Body of pancreas (tissue), 4 donors: ENCODE results near the gene SLC51B. TPM values are rescaled to one million over a fixed set of nuclear protein-coding genes. Genes with fewer than 3 reads are reported as not detected.
"Not testable (repeated sequence)": the region's sequence is repeated elsewhere in the genome, so short reads cannot be mapped to it uniquely, and the experiment has no call there.

Experiments used
- ATAC-seq: fragments of 150-250 bp; one replicate; pipeline ENCODE4 v1.9.1; 2016
- DNase-seq, 4 donors: peaks; one replicate each; pipeline ENCODE4 v3.0.0-alpha.2; 2019
- H3K27ac ChIP-seq, 4 donors: fragments of 200-600 bp; sonication (generic); 1 replicate in 3 of 4; 2 replicates in 1 of 4; pipeline versions ENCODE4 v1.5.1 to v1.6.1; 2016 to 2019; ENCODE audit warnings: mild to moderate bottlenecking in 1 of 4, mixed read lengths in 1 of 4, moderate library complexity in 1 of 4
- H3K27me3 ChIP-seq, 2 donors: fragments of 200-600 bp; sonication (generic); one replicate each; pipeline ENCODE4 v1.6.0; 2016; ENCODE audit warnings: mild to moderate bottlenecking in 1 of 2
- H3K36me3 ChIP-seq, 2 donors: fragments of 200-600 bp; sonication (generic); replicated peaks in 1 of 2; 2 replicates each; pipeline ENCODE4 v1.5.1; 2016; ENCODE audit warnings: low read depth in 2 of 2; ENCODE audit not compliant: insufficient read depth in 1 of 2
- H3K4me1 ChIP-seq: fragments of 200-600 bp; sonication (generic); one replicate; pipeline ENCODE4 v1.6.0; 2016
- H3K4me3 ChIP-seq, 2 donors: fragments of 200-600 bp; sonication (generic); 1 replicate in 1 of 2; 2 replicates in 1 of 2; pipeline ENCODE4 v1.5.1; 2016 to 2019
- H3K9me3 ChIP-seq, 3 donors: fragments of 200-600 bp; sonication (generic); 1 replicate in 2 of 3; 2 replicates in 1 of 3; pipeline ENCODE4 v1.5.1; 2016
- CTCF ChIP-seq, 7 experiments: fragments of 450-650 bp in 4 of 7; fragments of 200-600 bp in 3 of 7; sonication (generic) in 3 of 7; IDR thresholded peaks; one replicate each; pipeline ENCODE4 v1.5.1; 2016 to 2019; ENCODE audit warnings: antibody characterized with exemption in 7 of 7
- POLR2A ChIP-seq, 3 donors: fragments of 450-650 bp; IDR thresholded peaks; one replicate each; pipeline ENCODE4 v1.6.1; 2016; ENCODE audit warnings: antibody characterized with exemption in 3 of 3, mild to moderate bottlenecking in 2 of 3
- WGBS, 2 donors: methylation state at CpG; one replicate each; pipeline ENCODE4 v1.1.5; 2017; 5-methylcytosine and 5-hydroxymethylcytosine counted together
- intact Hi-C: fragments of 100-400 bp; cut with DNase I; formaldehyde crosslinking; loops from one replicate; pipeline ENCODE4 v1.15.1; 2023
- total RNA-seq, 2 donors: library from RNA; depleted of rRNA; stranded (reverse); fragments of >200 nt; gene quantifications; one replicate each; pipeline ENCODE4 v1.1.0, GENCODE V29; 2016

SLC51B gene
- total RNA-seq, 2 donors from 2014 or later = not detected

DNA sequence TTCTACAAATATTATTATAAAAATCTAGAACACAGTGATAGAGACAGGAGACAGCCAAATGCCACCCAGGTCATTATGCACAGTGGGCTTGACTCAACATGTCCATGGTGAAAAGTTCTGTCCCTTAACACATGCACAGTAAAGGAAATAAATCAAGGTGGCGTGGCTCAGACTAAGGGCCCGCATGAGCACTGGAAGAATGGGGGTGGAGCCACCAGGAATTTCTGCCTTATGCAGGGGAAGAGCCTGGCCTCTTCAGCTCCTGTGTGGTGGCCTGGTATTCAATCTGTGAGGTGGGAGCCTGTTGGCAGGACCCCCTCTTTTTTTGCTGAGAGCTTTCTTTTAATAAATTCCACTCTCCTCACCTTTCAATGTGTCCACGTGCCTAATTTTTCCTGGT lies 38.3 kb upstream of the SLC51B start:
- WGBS, 2 donors = 90 to 94% methylated on average over 3 of the region's 3 CpGs
- Histone ChIP-seq H3K27ac (no peak overlapping the region), H3K4me3 (no peak overlapping the region), H3K4me1 (no peaks in the 10 kb centered on the region), H3K27me3 (no peaks in the 10 kb centered on the region), H3K36me3 (no peaks in the 10 kb centered on the region), H3K9me3 (no peaks in the 10 kb centered on the region)
- ATAC-seq = no peak
- no peak for DNase-seq
- TF ChIP-seq CTCF (IDR thresholded peaks at IDR 0.05) (no peak), POLR2A (IDR thresholded peaks at IDR 0.05) (no peak)
- intact Hi-C loops = no loop called here

DNA sequence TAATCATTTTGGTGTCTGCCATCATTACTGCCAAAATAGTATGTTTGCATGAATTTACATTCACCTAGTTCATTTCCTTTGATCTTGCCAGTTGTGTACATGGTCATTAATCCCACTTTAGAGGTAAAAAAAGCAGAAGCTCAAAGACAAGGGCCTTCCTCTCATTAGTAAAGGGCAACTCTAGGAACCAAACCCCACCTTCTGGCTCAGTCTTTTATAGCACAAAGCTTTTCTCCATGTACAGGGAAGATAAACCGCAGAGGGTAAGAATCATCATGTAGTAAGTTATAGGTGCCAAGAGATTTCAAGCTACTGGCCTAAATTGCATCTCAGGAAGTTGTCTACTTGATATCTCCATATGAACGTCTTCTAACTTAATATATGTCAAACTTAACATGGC lies 36.2 kb upstream of the SLC51B start:
- intact Hi-C loops = no loop called here
- no peak for DNase-seq
- WGBS, 2 donors = 73 to 80% methylated on average over 2 of the region's 2 CpGs
- no peak for ATAC-seq
- Histone ChIP-seq H3K27ac (no peak overlapping the region), H3K36me3 (peaks cover 3 to 9% of the 10 kb centered on the region in 2 donors), H3K4me3 (no peak overlapping the region), H3K4me1 (no peaks in the 10 kb centered on the region), H3K27me3 (no peaks in the 10 kb centered on the region), H3K9me3 (peaks cover 0 to 7% (median 0%) of the 10 kb centered on the region in 3 donors)
- TF ChIP-seq POLR2A (IDR thresholded peaks at IDR 0.05) = no peak

DNA sequence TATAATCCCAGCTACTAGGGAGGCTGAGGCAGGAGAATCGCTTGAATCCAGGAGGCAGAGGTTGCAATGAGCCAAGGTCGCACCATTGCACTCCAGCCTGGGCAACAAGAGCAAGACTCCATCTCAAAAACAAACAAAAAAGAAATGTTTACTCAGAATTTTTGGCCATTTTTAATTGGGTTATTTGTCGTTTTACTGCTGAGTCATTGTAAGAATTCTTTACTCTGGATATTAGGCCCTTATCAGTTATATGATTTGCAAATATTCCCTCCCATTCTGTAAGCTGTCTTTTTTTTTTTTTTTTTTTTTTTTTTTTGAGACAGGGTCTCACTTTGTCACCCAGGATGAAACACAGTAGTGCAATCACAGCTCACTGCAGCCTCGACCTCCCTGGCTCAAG lies 34.0 kb upstream of the SLC51B start:
- DNase-seq, H3K4me3 ChIP-seq, ATAC-seq, H3K27ac ChIP-seq, intact Hi-C loops, H3K27me3 ChIP-seq, H3K9me3 ChIP-seq, H3K4me1 ChIP-seq: not testable (repeated sequence)
- peaks cover 11 to 14% of the 10 kb centered on the region in 2 donors for H3K36me3 ChIP-seq
- WGBS, 2 donors = 82 to 83% methylated on average over 4 of the region's 4 CpGs

GRCh38 chr15:65020419-65020818 lies 24.8 kb upstream of the SLC51B start:
- H3K4me1 ChIP-seq = no peaks in the 10 kb centered on the region
- DNase-seq (no peak), ATAC-seq (no peak)
- H3K27ac ChIP-seq = no peak overlapping the region
- no peak overlapping the region for H3K4me3 ChIP-seq
- WGBS, 2 donors = 71 to 93% methylated on average over 1 of the region's 1 CpG
- no peaks in the 10 kb centered on the region for H3K27me3 ChIP-seq
- H3K36me3 ChIP-seq = peaks cover 2 to 4% of the 10 kb centered on the region in 2 donors
- intact Hi-C loops = no loop called here
- no peaks in the 10 kb centered on the region for H3K9me3 ChIP-seq
- TF ChIP-seq CTCF (IDR thresholded peaks at IDR 0.05) (no peak), POLR2A (IDR thresholded peaks at IDR 0.05) (no peak)

- no peak for ATAC-seq
- Histone ChIP-seq H3K9me3 (no peaks in the 10 kb centered on the region), H3K27me3 (no peaks in the 10 kb centered on the region), H3K27ac (no peak overlapping the region), H3K4me1 (no peaks in the 10 kb centered on the region), H3K36me3 (peaks cover 0 to 1% of the 10 kb centered on the region in 2 donors), H3K4me3 (no peak overlapping the region)
- intact Hi-C loops = no loop called here
- TF ChIP-seq POLR2A (IDR thresholded peaks at IDR 0.05) = no peak
- no peak for TF ChIP-seq CTCF (IDR thresholded peaks at IDR 0.05)
- DNase-seq = no peak
These were observed 23.7 kb upstream of the SLC51B start for GRCh38 chr15:65021488-65021887.

- TF ChIP-seq CTCF (IDR thresholded peaks at IDR 0.05) (no peak), POLR2A (IDR thresholded peaks at IDR 0.05) (no peak)
- Histone ChIP-seq H3K9me3 (no peaks in the 10 kb centered on the region), H3K27me3 (no peaks in the 10 kb centered on the region), H3K4me3 (no peak overlapping the region), H3K36me3 (peaks cover 0 to 1% of the 10 kb centered on the region in 2 donors), H3K27ac (no peak overlapping the region), H3K4me1 (peaks cover 12% of the 10 kb centered on the region)
- DNase-seq = no peak
- WGBS, 2 donors = 86 to 87% methylated on average over 6 of the region's 6 CpGs
- intact Hi-C loops = no loop called here
- ATAC-seq = no peak
These were observed 18.4 kb upstream of the SLC51B start for GRCh38 chr15:65026756-65027155.
